G401 (cell line): ENCODE results near the gene MAP3K5. TPM values are rescaled to one million over a fixed set of nuclear protein-coding genes. Genes with fewer than 3 reads are reported as not detected.

Source experiments
- DNase-seq: peaks from one replicate; pipeline ENCODE4 v3.0.0-alpha.2; 2015; ENCODE audit warnings: low spot score
- in situ Hi-C: cut with HindIII; loops from 2 replicates; pipeline ENCODE4 v1.10.0; 2016; ENCODE audit warnings: low sequenced_read_pairs, mixed read lengths
- total RNA-seq: library from RNA; depleted of rRNA; stranded (reverse); fragments of >200 nt; shearing (Covaris generic); gene quantifications from 2 replicates; pipeline ENCODE4 v1.2.3, GENCODE V29; 2014

MAP3K5 gene
- total RNA-seq, 1 experiment from 2014 or later: not detected

GRCh38 chr6:136544326-136544725 lies 248.0 kb downstream of the MAP3K5 start:
- in situ Hi-C loops: no loop called here

DNA sequence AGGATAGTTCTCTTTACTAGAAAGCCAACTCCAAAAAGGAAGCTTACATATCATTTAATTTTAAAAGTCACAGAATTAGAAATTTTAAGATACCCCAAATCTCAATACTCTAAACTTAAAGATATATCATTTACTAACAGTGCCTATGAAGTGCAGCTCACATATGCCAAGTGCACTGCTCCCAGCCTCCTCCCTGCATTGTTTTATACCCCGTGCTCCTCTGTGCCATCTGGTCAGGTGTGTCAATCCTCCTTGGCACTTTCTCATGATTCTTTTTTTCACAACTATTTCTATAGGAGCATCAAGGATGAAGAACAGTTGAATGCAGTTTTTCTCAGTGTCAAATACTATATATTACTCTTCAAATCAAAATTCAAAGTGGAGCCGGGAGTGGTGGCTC lies 250.9 kb downstream of the MAP3K5 start:
- DNase-seq: peak; percentile 26
- in situ Hi-C loops: no loop called here

More at GRCh38 chr6:136544326-136544725, 248.0 kb downstream of the MAP3K5 start:
- DNase-seq: peak; percentile 96

- DNase-seq: no peak
- in situ Hi-C loops: no loop called here
These were observed 252.2 kb downstream of the MAP3K5 start for GRCh38 chr6:136539967-136540652.

DNA sequence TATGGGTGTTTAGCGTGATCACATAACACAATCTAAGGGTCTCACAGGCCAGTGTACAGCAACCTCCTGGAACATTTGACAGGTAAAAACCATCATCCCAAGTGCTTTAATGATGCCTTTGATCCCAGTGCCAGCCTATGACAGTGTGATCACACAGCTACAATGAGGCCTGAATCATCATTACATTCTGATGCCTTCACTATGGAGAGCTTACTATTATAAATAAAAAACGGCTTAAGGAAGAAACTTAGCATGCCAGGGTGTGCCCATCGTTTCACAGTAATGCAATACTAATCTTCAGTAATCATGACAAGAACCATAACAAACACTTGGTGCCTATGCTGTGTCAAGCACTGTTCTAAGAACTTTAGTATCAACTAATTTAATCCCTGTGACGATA lies 253.4 kb downstream of the MAP3K5 start:
- in situ Hi-C loops: no loop called here
- DNase-seq: no peak

DNA sequence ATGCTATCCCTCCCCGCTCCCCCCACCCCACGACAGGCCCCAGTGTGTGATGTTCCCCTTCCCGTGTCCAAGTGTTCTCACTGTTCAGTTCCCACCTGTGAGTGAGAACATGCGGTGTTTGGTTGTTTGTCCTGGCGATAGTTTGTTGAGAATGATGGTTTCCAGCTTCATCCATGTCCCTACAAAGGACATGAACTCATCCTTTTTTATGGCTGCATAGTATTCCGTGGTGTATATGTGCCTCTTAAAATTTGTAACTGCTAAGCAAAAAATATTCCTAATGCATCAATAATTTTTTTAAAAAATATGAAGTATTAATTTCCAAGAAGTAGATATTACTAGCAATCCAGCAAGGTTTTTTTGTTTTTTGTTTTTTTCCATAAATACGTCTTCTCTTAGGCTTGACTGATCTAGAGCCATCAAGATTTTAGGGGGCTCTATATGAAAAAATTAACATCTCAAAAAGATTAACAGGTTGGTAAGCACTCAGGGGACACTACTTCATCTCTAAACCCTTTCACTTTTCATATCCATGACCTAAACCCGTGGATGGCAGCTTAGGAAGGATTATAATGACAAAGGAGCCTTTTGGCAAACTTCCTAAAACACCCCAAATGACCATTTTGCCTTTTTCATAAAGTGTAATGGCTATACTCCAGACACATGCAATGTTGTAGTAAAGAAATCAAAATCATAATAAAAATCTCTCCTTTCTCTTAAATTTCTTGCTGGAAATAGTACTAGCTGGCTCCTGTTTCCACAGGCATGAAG lies 256.2 kb downstream of the MAP3K5 start:
- no peak for DNase-seq
- in situ Hi-C loops: no loop called here

DNA sequence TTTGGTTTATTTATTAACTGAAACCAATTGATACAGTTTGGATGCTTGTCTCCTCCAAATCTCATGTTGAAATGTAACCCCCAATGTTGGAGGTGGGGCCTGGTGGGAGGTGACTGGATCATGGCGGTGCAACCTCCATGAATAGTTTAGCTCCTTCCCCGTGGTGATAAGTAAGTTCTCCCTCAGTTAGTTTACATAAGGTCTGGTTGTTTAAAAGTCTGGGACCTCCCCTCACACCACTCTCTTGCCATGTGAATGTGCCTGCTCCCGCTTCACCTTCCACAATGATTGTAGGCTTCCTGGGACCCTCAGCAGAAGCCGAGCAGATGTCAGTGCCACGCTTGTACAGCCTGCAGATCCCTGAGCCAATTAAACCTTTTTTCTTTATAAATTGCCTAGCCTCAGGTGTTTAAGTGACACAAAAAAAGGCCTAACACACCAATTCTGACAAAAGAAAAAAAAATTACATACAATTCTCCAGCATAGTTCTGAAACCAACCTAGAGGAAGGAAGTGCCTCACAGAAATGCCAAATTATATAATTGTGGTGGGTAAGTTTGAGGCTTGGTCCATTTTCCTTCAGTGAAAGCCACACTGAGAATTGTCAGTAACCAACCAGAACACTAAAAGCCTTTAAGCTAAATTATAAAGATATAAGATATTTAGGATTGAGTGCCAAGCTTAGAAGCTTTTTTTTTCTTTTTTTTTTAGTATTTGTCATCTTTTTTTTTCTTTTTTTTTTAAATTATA lies 257.1 kb downstream of the MAP3K5 start:
- DNase-seq: no peak
- in situ Hi-C loops: no loop called here

DNA sequence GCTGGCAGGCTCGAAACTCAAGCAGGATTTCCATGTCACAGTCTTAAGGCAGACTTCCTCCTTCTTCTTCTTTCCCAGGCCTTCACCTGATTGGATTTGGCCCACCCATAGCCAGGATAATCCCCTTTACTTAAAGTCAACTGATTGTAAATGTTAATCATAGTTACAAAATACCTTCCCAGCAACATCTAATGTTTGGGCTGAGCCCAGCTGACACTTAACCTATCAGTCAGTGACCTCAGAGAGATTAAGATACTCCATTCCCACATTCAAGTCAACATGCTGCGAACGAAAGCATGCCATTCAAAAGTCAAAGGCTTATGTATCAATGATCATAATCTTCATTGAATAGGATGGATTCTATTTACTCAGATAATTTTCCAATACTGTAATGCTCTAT lies 258.0 kb downstream of the MAP3K5 start:
- DNase-seq: no peak
- in situ Hi-C loops: no loop called here

DNA sequence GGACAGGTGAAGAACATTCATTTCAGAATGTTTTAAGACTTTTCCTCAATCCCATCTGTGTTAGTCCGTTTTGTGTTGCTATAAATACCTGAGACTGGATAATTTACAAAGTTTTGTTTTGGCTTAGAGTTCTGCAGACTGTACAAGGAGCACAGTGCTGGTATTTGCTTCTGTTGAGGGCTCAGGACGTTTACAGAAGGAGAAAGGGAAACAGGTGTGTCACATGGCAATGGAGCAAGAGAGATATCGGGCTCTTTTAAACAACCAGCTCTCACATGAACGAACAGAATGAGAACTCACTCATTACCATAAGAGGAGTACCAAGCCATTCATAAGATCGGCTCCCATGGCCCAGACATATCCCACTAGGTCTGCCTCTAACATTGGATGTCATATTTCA lies 258.8 kb downstream of the MAP3K5 start:
- no peak for DNase-seq
- in situ Hi-C loops: no loop called here

DNA sequence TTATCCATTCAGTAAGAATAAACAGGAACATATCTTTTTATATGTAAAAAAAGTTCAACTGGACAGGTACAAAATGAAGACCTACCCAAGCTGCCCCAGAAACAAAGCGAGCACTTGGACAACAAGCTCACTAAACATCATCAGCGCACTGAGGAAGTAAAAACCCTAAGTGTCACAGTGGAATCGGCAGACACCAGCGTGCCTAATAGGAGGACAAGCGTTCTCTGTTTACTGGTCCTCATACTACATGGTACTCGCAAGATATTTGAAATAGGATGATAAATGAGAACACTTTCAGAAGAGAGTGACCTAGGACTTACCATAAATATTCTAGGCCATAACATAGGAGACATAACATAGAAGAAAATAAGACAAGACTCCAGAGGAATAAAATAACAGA lies 260.2 kb downstream of the MAP3K5 start:
- in situ Hi-C loops: no loop called here
- no peak for DNase-seq

- in situ Hi-C loops: no loop called here
- no peak for DNase-seq
These were observed 262.6 kb downstream of the MAP3K5 start for GRCh38 chr6:136529710-136530109.

DNA sequence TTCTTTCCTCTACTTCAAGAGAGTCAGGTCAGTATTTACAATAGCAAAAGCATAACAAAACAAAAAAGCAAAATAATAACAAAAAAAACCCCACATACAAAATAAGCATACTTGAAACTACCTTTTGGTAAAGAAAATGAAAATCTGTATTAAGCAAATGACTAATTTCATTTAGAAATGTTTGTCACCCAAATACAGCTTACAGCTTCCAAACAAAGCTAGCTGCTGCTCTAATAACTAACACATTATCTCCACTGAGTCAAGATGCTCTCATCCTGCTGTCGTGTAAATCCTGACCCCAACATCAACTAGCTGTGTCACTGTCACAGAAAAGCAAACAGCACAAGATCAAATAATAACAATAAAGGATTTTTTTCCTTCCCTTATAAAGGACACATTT lies 263.8 kb downstream of the MAP3K5 start:
- in situ Hi-C loops: no loop called here
- no peak for DNase-seq

GRCh38 chr6:136527831-136528230 lies 264.4 kb downstream of the MAP3K5 start:
- no peak for DNase-seq
- in situ Hi-C loops: no loop called here

GRCh38 chr6:136526937-136527336 lies 265.3 kb downstream of the MAP3K5 start:
- in situ Hi-C loops: no loop called here
- DNase-seq: no peak

GRCh38 chr6:136526196-136526930 lies 265.9 kb downstream of the MAP3K5 start:
- DNase-seq: peak; percentile 89
- in situ Hi-C loops: no loop called here

DNA sequence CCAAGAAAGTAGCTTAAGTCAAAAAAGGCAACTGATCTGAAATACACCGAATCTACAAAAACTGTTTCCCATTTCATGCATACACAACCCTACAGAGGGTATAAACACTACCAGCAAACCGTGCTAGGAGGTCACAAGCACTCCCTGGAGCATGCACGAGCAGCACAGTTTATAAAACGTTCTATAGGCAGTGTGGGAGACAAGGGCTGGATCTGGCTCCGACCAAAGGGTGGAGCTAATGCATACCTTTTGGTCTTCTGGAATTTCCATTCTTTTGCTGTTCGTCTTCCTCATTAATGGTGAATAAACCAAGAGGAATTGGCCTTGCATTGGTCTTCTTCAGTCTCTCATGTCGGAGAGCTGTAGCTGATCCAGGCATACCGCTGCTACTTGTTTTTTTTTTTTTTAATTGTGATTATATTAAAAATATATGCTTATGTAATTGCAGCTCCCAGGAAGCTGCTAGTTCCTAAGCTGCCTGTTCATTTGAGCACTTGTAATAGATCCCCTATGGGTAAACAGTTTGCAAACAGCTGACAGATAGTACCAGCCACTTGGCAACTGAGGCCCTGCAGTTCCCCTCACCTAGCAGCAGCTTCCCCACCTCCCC lies 266.6 kb downstream of the MAP3K5 start:
- in situ Hi-C loops: no loop called here

GRCh38 chr6:136524936-136525413 lies 267.3 kb downstream of the MAP3K5 start:
- in situ Hi-C loops: no loop called here
- DNase-seq: peak; percentile 77

More for the DNA sequence above, 266.6 kb downstream of the MAP3K5 start:
- peak; percentile 82 for DNase-seq

DNA sequence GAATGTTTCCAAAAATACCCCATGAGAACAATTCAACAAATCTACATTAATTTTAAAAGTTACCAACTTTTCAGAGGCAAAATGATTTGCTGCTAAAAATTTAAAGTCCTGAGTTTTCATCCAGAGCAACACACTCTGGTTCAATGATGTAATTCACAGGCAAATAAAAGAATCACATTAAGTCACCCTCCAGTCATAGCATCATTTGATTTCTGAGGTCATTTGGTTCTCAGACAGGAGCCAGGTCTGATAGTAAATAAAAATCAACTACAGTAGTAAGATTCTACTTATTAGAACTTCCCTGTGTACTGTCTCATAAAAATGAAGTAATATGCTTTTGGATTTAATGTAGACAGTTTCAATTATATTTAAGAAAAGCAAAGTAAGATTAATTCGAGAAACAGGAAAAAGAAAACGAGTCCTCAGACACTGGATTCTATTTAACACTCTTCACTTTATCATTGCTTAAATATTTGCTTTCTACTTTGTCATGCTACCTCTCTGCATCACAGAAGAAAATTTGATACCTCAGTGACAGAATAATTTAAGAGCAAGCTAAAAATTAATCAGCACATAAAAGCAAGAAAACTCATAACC lies 267.8 kb downstream of the MAP3K5 start:
- DNase-seq: peak; percentile 51
- in situ Hi-C loops: no loop called here

- in situ Hi-C loops: no loop called here
- peak; percentile 48 for DNase-seq
These were observed 269.1 kb downstream of the MAP3K5 start for GRCh38 chr6:136523196-136523595.
